Right ventricle myocardium inferior (tissue), 1 donor: ENCODE results near the gene CFAP46. TPM values are rescaled to one million over a fixed set of nuclear protein-coding genes. Genes with fewer than 3 reads are reported as not detected.
A peak's percentile ranks its signal among the peaks of the same experiment; 100 is the strongest.
"Not testable (repeated sequence)": the region's sequence is repeated elsewhere in the genome, so short reads cannot be mapped to it uniquely, and the experiment has no call there.

Source experiments
- ATAC-seq: fragments of 200-7000 bp; cut with Tn5 transposase; one replicate; pipeline ENCODE4 v1.9.1; 2020; ENCODE audit warnings: mild to moderate bottlenecking, moderate library complexity
- DNase-seq: peaks from one replicate; pipeline ENCODE4 v3.0.0; 2021; ENCODE audit errors: missing footprints
- intact Hi-C: fragments of 100-400 bp; cut with DNase I; formaldehyde crosslinking; loops from one replicate; pipeline ENCODE4 v1.11.0; 2022
- total RNA-seq: library from RNA; stranded (reverse); fragmentation: NEBNext Ultra II Directional; extraction: Animal tissue kit (Norgen Biotek cat#: 25700); gene quantifications from one replicate; pipeline ENCODE4 v1.2.1, GENCODE V29; 2021
- donor health status: DM: no; HTN: yes; CAD: no; lungs with severe emphysema.

Gene CFAP46
- total RNA-seq, 1 donor from 2014 or later, result 0.57 TPM

DNA sequence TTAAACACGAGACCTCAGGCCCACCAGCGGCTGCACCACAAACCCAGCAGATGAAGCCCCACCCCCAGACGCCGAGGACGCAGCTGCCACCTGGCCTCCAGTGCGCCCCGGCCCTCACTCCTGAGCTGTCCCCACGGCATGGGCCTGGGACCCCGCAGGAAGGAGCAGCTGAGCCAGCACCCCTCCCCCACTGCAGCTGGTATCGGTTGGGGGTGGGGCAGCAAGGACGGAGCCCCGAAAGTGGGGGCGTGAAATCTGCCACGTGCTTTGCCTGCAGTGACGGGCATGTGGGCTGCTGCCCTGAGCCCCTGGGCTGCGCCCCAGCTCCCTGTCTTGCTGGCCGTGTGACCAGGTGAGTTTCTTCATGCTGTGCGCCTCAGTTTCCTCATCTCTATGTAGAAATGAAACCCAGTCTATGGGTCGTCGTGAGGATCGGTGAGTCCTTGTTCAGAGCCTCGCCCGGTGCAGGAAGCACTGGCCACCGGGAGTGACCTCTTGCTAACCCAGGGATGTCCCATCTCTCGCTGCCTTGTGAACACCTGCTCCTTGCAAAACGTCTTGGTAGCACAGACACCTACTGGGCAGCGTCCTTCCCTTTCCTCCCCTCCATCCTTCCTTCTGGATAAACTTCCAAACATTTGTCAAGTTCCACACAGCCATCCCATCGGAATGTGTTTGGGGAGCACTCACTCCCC, 32.0 kb downstream of the CFAP46 start:
- intact Hi-C loops, result no loop called here
- peak; percentile 55 for DNase-seq
- no peak for ATAC-seq

DNA sequence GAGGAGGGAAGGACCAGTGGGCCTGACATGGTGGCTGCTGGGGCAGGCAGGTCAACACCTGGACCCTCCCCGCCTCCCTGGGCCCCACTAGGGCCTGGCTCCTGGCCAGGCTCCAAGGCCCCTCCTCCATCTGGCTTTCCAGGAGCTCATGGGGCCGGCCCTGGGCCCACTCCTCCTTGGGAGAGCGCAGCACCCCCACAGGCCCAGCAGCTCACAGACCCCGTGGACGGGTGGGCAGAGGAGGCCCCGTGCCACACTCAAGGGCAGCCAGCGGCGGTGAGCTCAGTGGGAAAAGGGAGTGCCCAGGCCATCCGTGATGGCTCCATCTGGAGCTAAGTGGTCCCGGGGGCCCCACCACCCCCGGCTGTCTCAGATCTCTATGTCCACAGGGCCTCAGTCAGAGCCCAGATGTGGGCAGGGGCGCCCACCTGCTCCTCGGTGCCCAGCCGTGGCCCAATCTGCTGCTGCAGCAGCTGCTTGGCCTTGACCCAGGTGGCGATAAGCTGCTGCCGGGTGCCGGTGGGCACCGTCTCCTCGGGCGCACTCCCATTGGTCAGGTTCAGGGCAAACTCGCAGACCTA, 32.8 kb downstream of the CFAP46 start:
- ATAC-seq, result no peak

DNA sequence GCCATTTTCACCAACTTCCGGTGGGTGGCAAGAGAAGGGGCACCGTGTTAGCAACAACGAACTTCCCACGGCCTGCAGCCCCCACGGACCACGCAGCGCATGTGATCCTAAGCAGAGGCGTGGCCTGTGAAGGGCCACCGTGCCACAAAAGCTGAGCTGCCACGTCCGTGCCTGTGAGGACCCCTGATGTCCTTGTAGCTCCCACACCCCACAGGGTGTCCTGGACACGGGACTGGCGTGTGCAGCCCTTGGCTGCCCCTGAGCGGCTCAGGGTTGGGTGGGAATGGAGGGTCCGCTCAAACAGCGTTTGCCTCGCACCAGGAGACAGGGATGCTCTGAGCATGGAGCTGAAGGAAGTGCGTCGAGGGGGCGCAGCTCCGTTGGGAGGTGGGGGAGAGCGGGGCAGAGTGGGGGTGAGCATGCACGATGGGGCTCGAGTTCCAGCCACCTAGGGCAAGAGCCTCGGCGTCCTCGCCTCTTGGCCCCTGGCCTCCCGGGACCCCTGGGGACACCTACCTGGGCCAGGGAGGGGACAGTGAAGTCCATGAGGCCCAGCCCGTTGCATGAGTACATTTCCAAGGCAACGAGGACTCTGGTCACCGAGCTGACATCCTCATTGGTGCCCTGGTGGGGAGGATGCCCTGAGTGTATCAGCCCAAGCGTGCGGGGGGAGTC, 33.6 kb downstream of the CFAP46 start:
- intact Hi-C loops, result loop anchor here (10.0 kb wide), 1 partner anchor 216 kb away; no protein-coding TSS in a partner anchor
- peak; percentile 37 for DNase-seq
- no peak for ATAC-seq

More for the DNA sequence above, 32.8 kb downstream of the CFAP46 start:
- intact Hi-C loops, result loop anchor here (10.0 kb wide), 1 partner anchor 215 kb away; no protein-coding TSS in a partner anchor
- DNase-seq, result peak; percentile 39

DNA sequence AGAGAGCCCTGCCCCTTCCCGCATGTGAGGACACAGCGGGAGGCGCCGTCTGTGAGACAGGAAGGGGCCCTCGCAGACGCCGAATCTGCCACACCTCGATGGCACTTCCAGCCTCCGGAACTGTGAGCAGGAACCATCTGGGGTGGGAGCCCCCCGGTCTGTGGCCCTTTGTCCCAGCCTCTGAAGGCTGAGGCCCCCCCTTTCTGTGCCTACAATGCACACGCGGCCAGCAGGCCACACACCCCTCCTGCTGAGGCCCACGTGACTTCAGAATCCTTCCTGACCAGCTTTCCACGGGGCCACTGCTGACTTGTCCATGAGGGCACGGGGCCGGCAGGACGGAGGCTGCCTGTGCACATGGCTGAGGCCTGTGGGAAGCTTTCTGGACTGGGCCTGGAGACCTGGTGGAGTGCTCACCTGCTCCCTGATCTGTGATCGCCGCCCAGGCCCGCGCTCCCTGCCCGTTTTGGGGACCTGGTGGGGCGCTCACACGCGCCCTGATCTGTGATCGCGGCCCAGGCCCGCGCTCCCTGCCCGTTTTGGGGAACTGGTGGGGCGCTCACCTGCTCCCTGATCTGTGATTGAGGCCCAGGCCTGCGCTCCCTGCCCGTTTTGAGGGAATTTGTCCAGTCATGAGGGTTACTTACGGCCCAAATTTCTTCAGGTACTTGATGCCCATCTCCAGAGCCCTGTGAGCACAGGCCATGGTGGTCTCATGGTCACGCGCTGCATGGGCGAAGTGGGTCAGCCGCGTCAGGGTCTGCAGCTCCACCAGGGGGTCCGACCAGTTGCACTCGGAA, 34.3 kb downstream of the CFAP46 start:
- DNase-seq (peak; percentile 50), ATAC-seq (no peak)
- intact Hi-C loops, result loop anchor here (10.0 kb wide), 1 partner anchor 217 kb away; no protein-coding TSS in a partner anchor

DNA sequence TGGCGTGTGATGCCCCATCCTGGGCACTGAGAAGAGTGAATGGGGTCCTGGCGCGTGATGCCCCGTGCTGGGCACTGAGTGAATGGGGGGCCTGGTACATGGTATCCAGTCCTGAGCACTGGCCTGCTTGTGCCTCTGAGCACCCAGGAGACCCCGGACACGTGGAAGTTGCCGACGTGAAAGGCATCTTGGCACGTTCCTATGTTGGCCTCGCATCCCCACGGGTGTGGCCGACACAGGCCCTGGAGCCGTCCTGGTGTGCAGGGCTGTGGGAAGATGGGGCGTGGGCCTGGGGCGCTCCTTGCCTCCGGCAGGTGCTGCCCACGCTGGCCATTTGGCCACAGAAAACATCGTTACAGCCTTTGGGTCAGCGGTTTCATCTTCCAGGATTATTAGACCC, 35.5 kb downstream of the CFAP46 start:
- intact Hi-C loops, result loop anchor here (10.0 kb wide), 1 partner anchor 218 kb away; no protein-coding TSS in a partner anchor
- DNase-seq, result peak; percentile 48
- no peak for ATAC-seq

DNA sequence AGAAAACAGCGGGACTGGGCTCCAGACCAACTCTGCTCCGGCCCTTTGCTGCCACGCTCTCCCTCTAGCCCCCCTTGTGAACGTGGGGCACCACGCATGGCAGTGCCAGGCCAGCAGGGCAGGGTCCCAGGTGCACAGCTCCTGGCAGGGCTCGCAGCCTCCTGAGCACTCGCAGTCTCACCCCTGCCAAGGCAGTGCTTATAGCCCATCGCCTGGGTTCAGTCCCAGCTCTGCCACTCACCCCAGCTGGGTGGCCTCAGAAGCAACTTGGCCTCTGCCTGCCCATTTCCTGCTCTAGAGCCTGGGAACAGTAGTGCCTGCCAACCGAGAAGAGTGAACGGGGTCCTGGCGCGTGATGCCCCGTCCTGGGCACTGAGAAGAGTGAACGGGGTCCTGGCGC, 36.3 kb downstream of the CFAP46 start:
- ATAC-seq (no peak), DNase-seq (peak; percentile 59)
- intact Hi-C loops, result loop anchor here (10.0 kb wide), 1 partner anchor 219 kb away; no protein-coding TSS in a partner anchor

DNA sequence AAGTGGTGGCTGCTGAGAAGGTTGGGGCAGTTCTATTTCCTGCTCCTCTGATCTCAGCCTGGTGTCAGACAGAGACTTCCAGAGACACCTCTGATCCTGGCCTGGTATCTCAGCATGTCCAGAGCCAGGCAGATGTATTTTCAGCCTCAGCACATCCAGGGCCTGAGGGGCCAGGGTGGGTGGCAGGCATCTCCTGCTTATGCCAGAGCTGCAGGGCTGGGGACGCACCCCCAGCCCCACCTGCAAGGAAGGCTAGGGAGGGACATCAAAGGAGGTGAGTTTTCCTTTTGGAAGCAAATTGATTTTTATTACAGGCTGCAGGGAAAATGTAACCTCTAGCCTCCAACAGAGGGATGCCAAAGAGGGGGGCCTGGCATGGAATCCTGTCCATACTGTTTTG, 36.7 kb downstream of the CFAP46 start:
- no peak for ATAC-seq
- no peak for DNase-seq
- intact Hi-C loops, result loop anchor here (10.0 kb wide), 1 partner anchor 219 kb away; no protein-coding TSS in a partner anchor

DNA sequence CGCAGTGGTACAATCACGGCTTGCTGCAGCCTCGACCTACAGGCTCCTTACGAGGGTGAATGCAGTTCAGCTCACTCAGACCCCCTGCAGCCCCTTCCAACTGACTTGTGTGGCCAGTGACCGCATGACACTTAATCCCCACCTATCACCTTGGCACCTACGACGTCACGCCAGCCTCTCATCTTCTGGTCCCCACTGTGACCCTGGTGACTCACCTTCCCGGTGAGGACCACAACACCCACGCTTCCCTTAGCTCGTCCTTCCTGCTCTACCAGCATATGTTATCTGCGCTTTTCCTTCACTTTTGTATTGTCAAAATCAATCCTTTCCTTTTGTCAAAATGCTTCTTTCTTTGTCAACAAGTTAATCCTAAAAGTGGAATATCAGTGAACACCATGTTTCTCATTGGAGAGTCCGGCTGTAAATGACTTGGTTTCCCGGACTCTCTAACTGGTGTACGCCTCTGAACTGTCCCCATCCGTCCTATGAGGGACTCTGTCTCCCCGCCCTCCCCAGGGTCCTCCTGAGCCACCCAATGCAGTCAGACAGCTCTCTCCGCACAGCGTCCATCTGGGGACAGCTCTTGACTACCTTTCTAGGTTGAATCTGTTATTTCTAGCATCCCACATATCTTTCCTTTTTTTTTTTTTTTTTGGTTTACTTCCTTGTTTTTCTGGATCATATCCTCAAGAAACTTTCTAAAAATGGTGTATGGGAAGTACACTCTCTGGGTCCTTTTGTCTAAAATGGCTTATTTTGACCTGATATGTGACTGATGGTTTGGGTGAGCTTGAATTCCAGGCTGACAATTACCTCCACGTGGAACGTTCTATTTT, 37.3 kb downstream of the CFAP46 start:
- ATAC-seq (no peak), DNase-seq (peak; percentile 59)
- intact Hi-C loops, result loop anchor here (10.0 kb wide), 1 partner anchor 220 kb away; no protein-coding TSS in a partner anchor

DNA sequence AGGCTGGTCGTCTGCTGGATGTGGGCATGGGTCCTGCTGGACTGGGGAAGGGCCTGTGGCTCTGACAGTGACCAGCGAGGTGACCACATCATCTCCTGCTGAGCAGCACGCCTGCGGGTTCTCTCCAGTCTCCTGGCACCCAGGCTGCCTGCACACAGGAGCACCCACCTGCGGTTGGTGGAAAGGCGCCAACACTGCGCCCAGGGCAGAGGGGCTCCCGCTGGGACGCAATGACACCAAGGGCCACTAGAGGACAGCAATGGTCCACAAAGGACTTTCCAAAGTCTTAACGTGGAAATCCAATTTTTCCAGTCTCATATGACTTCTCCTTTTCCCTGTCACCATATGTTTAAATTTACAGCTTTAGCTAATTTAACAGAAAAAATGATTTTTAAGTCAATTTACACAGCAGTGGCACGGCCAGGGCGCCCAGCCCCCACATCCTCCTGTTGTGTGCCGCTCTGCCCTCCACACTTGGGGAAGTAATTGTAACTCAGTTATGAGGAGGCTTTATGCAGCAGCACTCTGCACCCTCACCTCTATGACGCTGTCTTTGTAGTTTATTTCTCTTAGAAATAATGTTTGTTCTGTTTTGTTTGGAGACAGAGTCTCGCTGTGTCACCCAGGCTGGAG, 38.1 kb downstream of the CFAP46 start:
- no peak for ATAC-seq
- intact Hi-C loops, result loop anchor here (10.0 kb wide), 1 partner anchor 221 kb away; no protein-coding TSS in a partner anchor
- DNase-seq, result peak; percentile 74

DNA sequence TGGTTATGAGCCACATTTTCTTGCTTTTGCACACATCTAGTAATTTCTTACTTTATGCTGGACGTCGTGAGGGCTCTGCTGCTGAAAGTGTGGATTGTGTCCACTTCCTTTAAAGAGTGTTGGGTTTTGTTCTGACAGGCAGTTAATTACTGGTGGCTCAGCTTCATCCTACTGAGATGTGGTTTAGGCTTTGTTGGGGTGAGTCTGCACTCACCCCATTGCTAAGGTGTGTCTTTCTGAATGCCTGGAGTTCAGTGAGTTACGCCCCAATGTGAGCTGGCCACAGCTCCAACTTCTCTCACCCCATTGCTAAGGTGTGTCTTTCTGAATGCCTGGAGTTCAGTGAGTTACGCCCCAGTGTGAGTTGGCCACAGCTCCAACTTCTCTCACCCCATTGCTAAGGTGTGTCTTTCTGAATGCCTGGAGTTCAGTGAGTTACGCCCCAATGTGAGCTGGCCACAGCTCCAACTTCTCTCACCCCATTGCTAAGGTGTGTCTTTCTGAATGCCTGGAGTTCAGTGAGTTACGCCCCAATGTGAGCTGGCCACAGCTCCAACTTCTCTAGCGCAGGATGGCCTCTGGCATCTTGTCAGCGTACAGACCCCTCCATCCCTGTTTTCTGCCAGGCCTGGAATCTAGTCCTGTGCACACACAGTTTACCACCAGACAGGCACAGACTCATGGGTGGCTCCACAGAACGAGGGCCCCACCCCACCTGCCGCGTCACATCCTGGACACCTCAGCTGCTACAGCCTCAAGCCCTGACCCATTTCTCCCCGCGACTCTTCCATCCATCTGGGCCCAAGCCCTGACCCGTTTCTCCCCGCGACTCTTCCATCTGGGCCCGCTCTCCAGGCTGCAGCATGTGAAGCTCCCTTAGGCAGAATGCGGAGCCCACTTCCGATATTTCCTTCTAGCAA, 39.5 kb downstream of the CFAP46 start:
- ATAC-seq, result not testable (repeated sequence)
- intact Hi-C loops, result loop anchor here (10.0 kb wide), 1 partner anchor 222 kb away; no protein-coding TSS in a partner anchor
- DNase-seq, result peak; percentile 20

DNA sequence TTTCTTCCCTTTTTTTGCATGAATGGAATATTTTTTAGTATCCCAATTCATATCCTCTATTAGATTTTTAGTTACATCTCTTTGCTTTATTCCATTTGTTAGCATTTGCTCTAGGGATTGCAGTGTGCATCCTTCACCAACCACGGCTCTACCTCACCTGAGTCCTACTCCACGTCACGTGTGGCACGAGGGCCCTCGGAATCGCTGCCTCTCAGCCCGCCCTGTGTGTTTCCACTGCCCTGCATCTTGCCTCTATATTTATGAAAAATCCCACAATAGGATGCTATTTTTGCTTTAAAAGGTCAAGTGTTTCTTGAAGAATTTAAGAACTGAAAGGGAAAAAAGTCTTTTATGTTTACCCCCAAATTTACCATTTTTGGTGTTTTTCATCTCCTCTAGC, 41.0 kb downstream of the CFAP46 start:
- intact Hi-C loops, result loop anchor here (10.0 kb wide), 1 partner anchor 223 kb away; no protein-coding TSS in a partner anchor
- ATAC-seq (no peak), DNase-seq (peak; percentile 22)

DNA sequence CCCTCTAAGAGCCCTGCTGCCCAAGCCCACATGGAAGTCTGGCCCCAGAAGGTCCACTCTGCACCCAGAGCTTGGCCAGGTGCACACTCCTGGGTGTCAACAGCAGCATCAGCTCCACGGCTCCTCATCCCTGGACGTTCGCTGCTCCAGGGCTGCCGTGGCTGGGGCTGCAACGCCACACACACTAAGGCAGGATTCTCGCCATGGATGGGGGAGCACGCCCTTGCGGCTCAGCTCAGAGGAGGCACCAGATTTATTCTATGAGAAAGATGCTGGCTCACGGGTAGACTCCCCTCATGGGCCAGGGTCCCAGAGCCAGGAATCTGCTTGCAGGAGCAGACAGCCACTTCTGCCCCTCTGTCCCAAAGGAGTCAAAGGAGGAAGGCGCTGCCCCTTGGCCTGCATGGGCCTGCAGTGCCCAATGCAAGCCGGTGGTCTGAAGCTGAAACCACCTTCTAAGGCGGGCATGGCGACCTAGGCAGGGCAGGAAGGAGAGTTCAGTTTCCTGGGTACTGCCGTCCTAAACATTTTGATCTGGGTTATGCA, 42.1 kb downstream of the CFAP46 start:
- ATAC-seq (no peak), DNase-seq (peak; percentile 47)
- intact Hi-C loops, result loop anchor here (10.0 kb wide), 1 partner anchor 225 kb away; no protein-coding TSS in a partner anchor

DNA sequence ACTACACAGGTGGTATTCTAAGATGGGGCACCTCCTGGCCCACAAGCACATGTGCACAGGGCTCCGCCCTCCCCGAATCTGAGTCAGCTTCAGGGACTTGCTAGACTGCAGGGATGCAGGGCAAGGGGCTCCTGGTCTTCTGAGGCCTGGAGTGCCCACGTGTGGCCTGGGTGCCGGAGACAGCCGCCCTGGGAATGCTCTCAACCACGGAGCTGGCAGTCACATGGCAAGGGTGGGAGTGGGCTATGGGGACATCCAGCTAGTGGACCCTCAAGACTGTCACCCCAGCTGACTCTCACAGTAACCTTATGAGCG, 42.7 kb downstream of the CFAP46 start:
- intact Hi-C loops, result loop anchor here (10.0 kb wide), 2 partner anchors 225 to 245 kb away; no protein-coding TSS in a partner anchor
- no peak for ATAC-seq
- no peak for DNase-seq

DNA sequence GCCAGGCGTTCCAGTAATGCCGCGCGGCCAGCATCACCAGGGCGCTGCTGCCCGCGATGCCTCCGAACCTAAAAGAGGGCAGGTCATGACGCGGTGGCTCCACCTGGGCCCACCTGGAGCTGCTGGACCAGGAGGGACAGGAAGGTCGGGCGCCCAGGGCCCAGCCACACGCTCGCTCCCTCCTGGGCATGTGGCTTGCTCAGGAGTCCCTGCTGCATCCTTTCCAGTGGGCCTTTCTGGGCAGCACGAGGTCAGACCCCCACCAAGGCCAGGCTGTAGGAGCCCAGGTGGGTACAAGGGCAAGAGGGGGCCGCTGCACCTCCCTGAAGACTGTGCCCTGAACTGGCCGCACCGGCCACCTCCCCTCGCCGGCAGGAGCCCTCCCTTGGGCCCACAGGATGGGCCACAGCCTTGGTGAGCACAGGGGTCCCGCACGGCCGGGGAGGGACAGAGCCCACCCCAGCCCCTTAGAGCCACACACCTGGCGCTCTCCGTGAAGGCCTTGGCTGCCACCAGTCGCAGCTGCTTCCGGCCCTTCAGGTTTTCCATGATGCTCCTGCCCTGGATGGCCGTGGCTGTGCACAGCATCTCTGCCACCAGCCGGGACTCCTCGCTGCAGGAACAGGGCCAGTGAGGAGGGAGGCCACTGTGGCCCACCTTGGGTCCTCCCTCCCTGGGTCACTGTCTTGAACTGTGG, 43.2 kb downstream of the CFAP46 start:
- intact Hi-C loops, result loop anchor here (10.0 kb wide), 1 partner anchor 244 kb away; no protein-coding TSS in a partner anchor
- ATAC-seq, result no peak
- DNase-seq, result peak; percentile 44

DNA sequence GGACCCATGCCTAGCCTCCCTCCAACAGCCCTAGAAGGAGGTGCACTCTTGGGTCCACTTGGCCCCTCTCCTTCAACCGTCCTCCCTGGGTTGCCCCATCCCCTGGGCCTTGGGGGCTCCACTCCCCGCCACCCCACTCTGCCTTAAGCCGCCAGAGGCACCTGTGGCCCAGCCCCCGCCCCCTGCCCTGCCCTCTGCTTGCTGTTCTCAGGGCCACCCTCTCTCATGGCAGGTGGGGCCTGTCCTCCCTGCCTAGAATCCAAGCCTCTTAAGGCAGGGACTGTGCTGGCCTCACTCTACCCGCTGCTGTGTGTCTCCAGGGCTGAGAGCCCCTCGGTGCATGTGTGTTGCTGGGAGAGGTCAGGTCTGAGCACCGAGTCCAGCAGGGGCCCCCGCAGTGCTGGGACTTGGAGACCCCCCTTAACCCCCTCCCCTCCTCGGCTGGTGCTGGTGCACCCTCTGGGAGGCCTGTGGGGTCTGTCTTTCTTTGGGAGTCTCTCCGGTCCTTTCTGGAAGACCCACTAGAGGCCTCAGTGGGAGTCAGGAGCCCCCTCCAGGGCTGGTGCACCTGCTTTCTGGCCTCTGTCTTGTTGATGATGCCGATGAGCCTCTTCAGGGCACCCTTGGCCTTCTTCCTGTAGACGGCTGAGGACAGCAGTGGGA, 43.8 kb downstream of the CFAP46 start:
- intact Hi-C loops, result loop anchor here (10.0 kb wide), 1 partner anchor 244 kb away; no protein-coding TSS in a partner anchor
- no peak for ATAC-seq
- DNase-seq, result peak; percentile 35
